Adrenal gland (tissue), 19 donors: ENCODE measurements around the gene CMBL. TPM values are rescaled to one million over a fixed set of nuclear protein-coding genes. Genes with fewer than 3 reads are reported as not detected.

Experiments
- DNase-seq, 7 donors: peaks; one replicate each; pipeline ENCODE4 v3.0.0-alpha.2; 2019 to 2020
- H3K27ac ChIP-seq, 5 donors: fragments of 200-600 bp; sonication (generic) in 4 of 5; 1 replicate in 3 of 5; 2 replicates in 2 of 5; pipeline versions ENCODE4 v1.5.1 to v1.8.0; 2016 to 2020; ENCODE audit warnings: mild to moderate bottlenecking in 1 of 5
- H3K27me3 ChIP-seq: fragments of 200-600 bp; 2 replicates; pipeline ENCODE4 v1.8.0; 2021
- H3K36me3 ChIP-seq, 2 donors: fragments of 200-600 bp; replicated peaks in 1 of 2; 1 replicate in 1 of 2; 2 replicates in 1 of 2; pipeline versions ENCODE4 v1.5.1 to v1.8.0; 2018 to 2022
- H3K4me1 ChIP-seq, 2 donors: fragments of 200-600 bp; replicated peaks in 1 of 2; 1 replicate in 1 of 2; 2 replicates in 1 of 2; pipeline versions ENCODE4 v1.5.1 to v1.8.0; 2018 to 2021
- H3K4me3 ChIP-seq, 4 donors: fragments of 200-600 bp; sonication (generic) in 3 of 4; one replicate each; pipeline ENCODE4 v1.5.1; 2016 to 2018
- H3K9me3 ChIP-seq, 3 donors: fragments of 200-600 bp; sonication (generic) in 1 of 3; replicated peaks in 1 of 3; 1 replicate in 2 of 3; 2 replicates in 1 of 3; pipeline versions ENCODE4 v1.5.1 to v1.8.0; 2016 to 2021
- POLR2A ChIP-seq, 2 donors: fragments of 450-650 bp; IDR thresholded peaks; one replicate each; pipeline ENCODE4 v1.6.1; 2017; ENCODE audit warnings: antibody characterized with exemption in 2 of 2, mild to moderate bottlenecking in 2 of 2, moderate library complexity in 1 of 2
- WGBS, 4 donors: extraction: QIAGEN DNeasy Blood & Tissue Kit in 2 of 4; methylation state at CpG; one replicate each; pipeline versions ENCODE4 v1.1.5 to v1.1.7; 2013 to 2017; 5-methylcytosine and 5-hydroxymethylcytosine counted together
- intact Hi-C, 2 donors: fragments of 100-400 bp; cut with DNase I; formaldehyde crosslinking; loops; one replicate each; pipeline versions ENCODE4 v1.14.1 to v1.15.0; 2022 to 2023
- long read RNA-seq, 10 donors: library from polyadenylated mRNA in 3 of 10; unstranded in 2 of 10; stranded (forward) in 1 of 10; transcript quantifications; one replicate each; pipeline ENCODE4 v2.0.0 and lab custom pipeline, GENCODE V29; 2021 to 2026
- polyA plus RNA-seq, 3 donors: library from polyadenylated mRNA; stranded (reverse); fragments of 200-250 nt in 2 of 3; fragments of 350-450 nt in 1 of 3; fragmentation: Illumina TruSeq in 1 of 3; extraction: RNeasy Lipid Tissue Mini Kit (QIAGEN cat#74804) in 1 of 3; gene quantifications; one replicate each; pipeline ENCODE4 v1.2.3, GENCODE V29; 2013 to 2014
- total RNA-seq, 9 donors: library from RNA; depleted of rRNA in 4 of 9; stranded (reverse); fragments of >200 nt in 4 of 9; fragments of 120-200 nt in 1 of 9; fragmentation: NEBNext Ultra II Directional in 1 of 9; extraction: Animal tissue kit (Norgen Biotek cat#: 25700) in 1 of 9; gene quantifications; one replicate each; pipeline versions ENCODE4 v1.1.0 to v1.2.4, GENCODE V29; 2013 to 2023
- TF ChIP-seq, protein P1 (sequence below), 6 experiments: fragments of 450-650 bp in 4 of 6; fragments of 200-600 bp in 2 of 6; sonication (generic) in 1 of 6; IDR thresholded peaks; 1 replicate in 5 of 6; 2 replicates in 1 of 6; pipeline versions ENCODE4 v1.5.1 to v1.8.0; 2016 to 2021; ENCODE audit warnings: antibody characterized with exemption in 6 of 6, mild to moderate bottlenecking in 2 of 6, moderate library complexity in 1 of 6
- donor health status: healthy with polysubstance abuse.
- donor health status: Bipolar disorder and iron deficiency.
- donor health status: DM: yes; HTN: yes; CAD: no.
- donor health status: DM: no; HTN: no; CAD: no.
- donor health status: DM: no; HTN: no; CAD: no.
- donor health status: DM: yes; HTN: yes; CAD: no.

CMBL gene
- total RNA-seq, result 10 to 100 TPM; 14.9 to 87.7 (median 28.2) TPM
- 10 to 100 TPM; 28.7 to 56.6 (median 29.4) TPM for polyA plus RNA-seq
- long read RNA-seq, donor 1, transcript CMBL-201 (6 exons, 2,335 nt), result major isoform, 15 of 55 reads
- long read RNA-seq, donor 1, partial matches to known transcripts, result 37 of 55 reads
- long read RNA-seq, donor 1, other reads (novel, unspliced or antisense), result 0 of 55 reads
- long read RNA-seq, donor 2, transcript CMBL-201 (6 exons, 2,335 nt), result major isoform, 10 of 26 reads
- long read RNA-seq, donor 2, partial matches to known transcripts, result 14 of 26 reads
- long read RNA-seq, donor 2, other reads (novel, unspliced or antisense), result 0 of 26 reads
- long read RNA-seq, donor 3, transcript CMBL-201 (6 exons, 2,335 nt), result major isoform, 12 of 23 reads
- long read RNA-seq, donor 3, partial matches to known transcripts, result 11 of 23 reads
- long read RNA-seq, donor 3, other reads (novel, unspliced or antisense), result 0 of 23 reads
- long read RNA-seq, donor 4, transcript CMBL-201 (6 exons, 2,335 nt), result major isoform, 37 of 58 reads
- long read RNA-seq, donor 4, partial matches to known transcripts, result 9 of 58 reads
- long read RNA-seq, donor 4, other reads (novel, unspliced or antisense), result 10 of 58 reads
- long read RNA-seq, donor 5, transcript CMBL-201 (6 exons, 2,335 nt), result major isoform, 79 of 107 reads
- long read RNA-seq, donor 5, partial matches to known transcripts, result 4 of 107 reads
- long read RNA-seq, donor 5, other reads (novel, unspliced or antisense), result 23 of 107 reads
- long read RNA-seq, donor 6, transcript CMBL-201 (6 exons, 2,335 nt), result major isoform, 24 of 58 reads
- long read RNA-seq, donor 6, partial matches to known transcripts, result 2 of 58 reads
- long read RNA-seq, donor 6, other reads (novel, unspliced or antisense), result 31 of 58 reads
- long read RNA-seq, donor 7, partial matches to known transcripts, result 11 of 15 reads
- long read RNA-seq, donor 7, other reads (novel, unspliced or antisense), result 0 of 15 reads
- long read RNA-seq, donor 8, transcript CMBL-201 (6 exons, 2,335 nt), result major isoform, 22 of 65 reads
- long read RNA-seq, donor 8, partial matches to known transcripts, result 38 of 65 reads
- long read RNA-seq, donor 8, other reads (novel, unspliced or antisense), result 0 of 65 reads
- long read RNA-seq, donor 9, transcript CMBL-201 (6 exons, 2,335 nt), result major isoform, 7 of 21 reads
- long read RNA-seq, donor 9, partial matches to known transcripts, result 14 of 21 reads
- long read RNA-seq, donor 9, other reads (novel, unspliced or antisense), result 0 of 21 reads
- long read RNA-seq, donor 10, transcript CMBL-201 (6 exons, 2,335 nt), result major isoform, 6 of 26 reads
- long read RNA-seq, donor 10, partial matches to known transcripts, result 18 of 26 reads
- long read RNA-seq, donor 10, other reads (novel, unspliced or antisense), result 0 of 26 reads

DNA sequence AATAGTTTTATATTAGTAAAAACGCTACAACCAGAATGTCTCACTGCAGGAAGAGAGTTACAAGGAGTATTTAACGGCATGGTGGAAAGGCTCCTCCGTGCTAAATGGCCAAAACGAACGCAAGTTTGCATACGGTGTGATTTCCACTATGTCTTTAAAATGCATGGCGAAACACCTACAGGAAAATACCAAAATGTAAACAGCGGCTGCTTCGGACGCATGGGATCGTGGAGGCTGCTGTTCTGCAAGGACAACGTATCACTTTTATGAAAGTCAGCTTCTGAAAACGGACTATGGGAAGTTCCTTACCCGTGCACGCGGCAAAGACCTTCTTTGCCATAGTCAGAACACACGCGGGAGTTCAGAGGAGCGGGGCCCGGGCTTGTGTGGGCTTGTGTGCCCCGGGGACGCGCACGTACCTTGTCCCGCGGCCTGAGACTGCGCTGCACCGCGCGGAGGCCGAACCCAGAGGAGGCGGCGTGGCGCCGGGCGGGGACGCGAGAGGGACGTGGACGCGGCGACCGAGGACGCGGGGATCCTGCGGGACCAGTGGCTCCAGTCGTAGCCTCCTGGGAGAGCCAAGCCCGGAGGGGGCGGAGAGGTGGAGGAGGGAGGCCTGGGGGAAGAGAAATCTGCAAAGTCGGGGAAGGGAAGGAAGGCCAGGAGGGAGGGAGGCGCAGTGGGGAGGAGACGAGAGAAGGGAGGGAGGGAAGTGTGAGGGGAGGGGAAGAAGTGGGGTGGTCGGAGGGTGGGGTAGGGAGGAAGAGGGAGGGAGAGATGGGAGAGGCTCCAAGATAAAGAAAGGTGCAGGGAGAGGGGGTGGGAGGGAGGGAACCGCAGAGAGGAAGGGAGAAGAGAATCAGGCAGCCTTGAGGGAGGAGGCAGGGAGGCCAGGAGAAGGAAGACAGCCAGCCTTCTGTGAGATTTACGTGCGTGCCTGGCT is at the start of gene CMBL:
Gene CMBL (minus strand): TSS at position 697 of the 943 bp plus-strand sequence. CDS start 17,140 bp downstream, outside the sequence.
- H3K4me1 ChIP-seq, result peaks cover 16 to 41% of the 10 kb centered on the region in 2 donors
- 1 to 3% (median 1%) methylated on average over 23 to 56 of the region's 56 CpGs for WGBS, 4 donors
- H3K27me3 ChIP-seq, result no peaks in the 10 kb centered on the region
- peak within 1 kb of the TSS; percentile 26 to 88 (median 84) for H3K27ac ChIP-seq
- intact Hi-C loops, result no loop called here
- H3K36me3 ChIP-seq, result no peaks in the 10 kb centered on the region
- peak; percentile 51 to 73 (median 58) for DNase-seq
- no peaks in the 10 kb centered on the region for H3K9me3 ChIP-seq
- H3K4me3 ChIP-seq, result peak within 1 kb of the TSS in 3 of 4 donors; percentile 40 to 52 (median 48)
- TF ChIP-seq, protein P1, sequence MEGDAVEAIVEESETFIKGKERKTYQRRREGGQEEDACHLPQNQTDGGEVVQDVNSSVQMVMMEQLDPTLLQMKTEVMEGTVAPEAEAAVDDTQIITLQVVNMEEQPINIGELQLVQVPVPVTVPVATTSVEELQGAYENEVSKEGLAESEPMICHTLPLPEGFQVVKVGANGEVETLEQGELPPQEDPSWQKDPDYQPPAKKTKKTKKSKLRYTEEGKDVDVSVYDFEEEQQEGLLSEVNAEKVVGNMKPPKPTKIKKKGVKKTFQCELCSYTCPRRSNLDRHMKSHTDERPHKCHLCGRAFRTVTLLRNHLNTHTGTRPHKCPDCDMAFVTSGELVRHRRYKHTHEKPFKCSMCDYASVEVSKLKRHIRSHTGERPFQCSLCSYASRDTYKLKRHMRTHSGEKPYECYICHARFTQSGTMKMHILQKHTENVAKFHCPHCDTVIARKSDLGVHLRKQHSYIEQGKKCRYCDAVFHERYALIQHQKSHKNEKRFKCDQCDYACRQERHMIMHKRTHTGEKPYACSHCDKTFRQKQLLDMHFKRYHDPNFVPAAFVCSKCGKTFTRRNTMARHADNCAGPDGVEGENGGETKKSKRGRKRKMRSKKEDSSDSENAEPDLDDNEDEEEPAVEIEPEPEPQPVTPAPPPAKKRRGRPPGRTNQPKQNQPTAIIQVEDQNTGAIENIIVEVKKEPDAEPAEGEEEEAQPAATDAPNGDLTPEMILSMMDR (IDR thresholded peaks at IDR 0.05), result no peak
- peak in 1 of 2 donors; percentile 62 for TF ChIP-seq POLR2A (IDR thresholded peaks at IDR 0.05)

DNA sequence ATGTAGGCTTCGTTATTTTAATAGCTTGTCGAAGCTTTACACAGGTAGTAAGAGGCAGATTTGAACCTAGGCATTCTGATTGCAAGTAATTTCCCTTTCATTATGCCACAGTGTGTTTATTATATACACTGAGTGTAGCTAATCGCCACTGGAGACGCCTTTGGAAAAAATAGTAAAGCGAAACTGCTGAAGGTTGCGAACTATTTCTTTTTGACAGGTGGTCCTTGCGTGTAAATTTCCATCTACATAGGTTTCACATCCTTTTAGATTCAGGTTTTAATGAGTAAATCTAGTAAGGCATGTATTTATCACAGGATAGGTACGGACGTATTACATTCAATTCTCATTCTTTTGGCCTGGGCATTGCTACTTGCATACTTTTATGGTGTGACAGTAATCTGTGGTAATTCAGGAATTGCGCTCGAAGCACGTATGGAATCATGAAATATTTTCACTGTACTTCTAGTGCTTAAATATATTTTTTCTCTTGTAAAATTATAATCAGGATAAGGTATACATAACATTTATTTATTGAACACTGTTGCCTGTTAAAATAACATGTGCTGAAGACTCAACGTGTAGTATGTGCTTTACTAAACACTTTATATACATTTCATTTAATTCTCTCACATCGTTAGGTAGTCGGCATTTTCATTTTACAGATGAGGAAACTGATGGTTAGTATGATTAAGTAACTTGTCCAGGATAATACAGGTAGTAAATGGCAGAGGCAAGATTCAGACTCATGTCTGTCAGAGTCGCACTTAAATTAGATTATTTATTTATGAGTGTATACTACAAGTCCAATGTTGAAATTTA is 47.6 kb upstream of the CMBL start:
- H3K27ac ChIP-seq, result peak overlapping the region in 2 of 5 donors; percentile 6 to 96
- no peaks in the 10 kb centered on the region for H3K27me3 ChIP-seq
- DNase-seq, result no peak
- no peaks in the 10 kb centered on the region for H3K36me3 ChIP-seq
- H3K4me3 ChIP-seq, result peak overlapping the region in 3 of 4 donors; percentile 88 to 100 (median 94)
- H3K9me3 ChIP-seq, result no peaks in the 10 kb centered on the region
- WGBS, 4 donors, result 23 to 26% (median 25%) methylated on average over 16 of the region's 16 CpGs
- peaks cover 7 to 40% of the 10 kb centered on the region in 2 donors for H3K4me1 ChIP-seq
- TF ChIP-seq, protein P1 (IDR thresholded peaks at IDR 0.05), result no peak
- peak in 1 of 2 donors; percentile 4 for TF ChIP-seq POLR2A (IDR thresholded peaks at IDR 0.05)
- intact Hi-C loops, result loop anchor here in 1 of 2 donors (10.0 kb wide), 1 partner anchor 70 kb away; no protein-coding TSS in a partner anchor
